DMS153 treated with DMSO at 0.1 percent for 48 hours (cell line): Measurements from ENCODE around the gene OBSL1.

Experiments used
- DNase-seq: peaks from one replicate; lab custom pipeline; 2025; ENCODE audit not compliant: unreplicated experiment; lab: John Stamatoyannopoulos, UW

OBSL1 gene

DNA sequence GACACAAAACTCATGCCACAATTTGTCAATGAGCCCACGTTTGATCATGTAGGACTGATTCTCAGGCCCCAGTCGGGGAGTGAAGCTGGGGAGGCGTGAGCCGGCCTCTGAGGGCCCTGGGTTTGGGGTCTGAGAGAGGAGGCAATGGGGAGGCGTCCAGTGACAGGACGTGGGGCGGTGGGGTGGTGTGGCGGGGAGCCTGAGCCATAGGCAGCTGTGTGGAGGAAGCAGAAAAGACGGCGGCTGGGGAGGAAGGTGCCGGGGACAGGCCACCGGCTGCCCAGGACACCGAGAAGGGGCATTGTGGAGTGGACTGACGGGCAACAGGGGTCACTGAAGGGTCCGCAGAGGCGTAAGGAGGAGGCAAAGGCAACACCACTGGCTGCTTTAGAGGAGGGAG is 34.9 kb downstream of the OBSL1 start:
- DNase-seq, result no peak

DNA sequence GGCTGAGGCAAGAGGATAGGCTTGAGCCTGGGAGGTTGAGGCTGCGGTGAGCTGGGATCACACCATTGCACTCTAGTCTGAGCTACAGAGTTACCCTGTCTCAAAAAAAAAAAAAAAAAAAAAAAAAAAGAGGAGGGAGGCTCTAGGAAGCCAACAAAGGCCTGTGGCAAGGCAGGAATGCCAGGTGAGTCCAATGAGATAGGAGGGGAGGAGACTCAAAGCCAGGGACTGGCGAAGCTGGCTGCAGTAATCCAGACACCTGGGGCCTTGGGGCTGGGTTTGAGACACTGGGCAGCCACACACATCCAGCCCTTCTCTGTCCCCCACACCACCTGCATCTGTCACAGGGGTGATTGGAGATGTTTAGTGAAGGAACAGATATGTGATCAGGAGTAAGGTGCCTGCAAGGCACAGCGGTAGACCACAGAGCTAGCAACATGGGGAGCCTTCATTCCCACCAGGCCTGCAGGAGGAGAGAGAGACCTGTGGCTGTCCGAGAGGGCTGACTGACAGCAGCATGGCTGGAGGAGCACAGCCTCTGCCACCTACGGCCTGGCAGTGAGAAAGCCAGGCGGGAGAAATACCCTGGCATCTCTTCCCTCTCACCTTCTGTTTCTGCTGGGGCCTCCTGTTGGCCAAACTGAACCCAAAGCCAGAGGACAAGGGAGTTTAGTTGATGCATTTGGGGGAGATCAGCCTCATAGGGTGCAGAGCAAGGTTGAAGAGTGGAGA is 37.2 kb downstream of the OBSL1 start:
- no peak for DNase-seq

DNA sequence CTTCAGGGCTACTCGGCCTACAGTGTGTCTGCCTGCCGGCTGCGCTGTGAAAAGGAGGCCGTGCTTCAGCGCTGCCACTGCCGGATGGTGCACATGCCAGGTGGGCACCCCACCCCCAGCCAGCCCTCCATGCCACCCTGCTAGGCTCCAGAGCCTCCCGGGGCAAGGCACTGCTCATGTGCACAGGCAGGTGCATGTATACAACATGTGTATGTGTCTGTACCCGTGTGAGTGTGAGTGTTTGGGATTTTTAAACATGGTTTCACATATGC is 39.0 kb downstream of the OBSL1 start:
- no peak for DNase-seq

DNA sequence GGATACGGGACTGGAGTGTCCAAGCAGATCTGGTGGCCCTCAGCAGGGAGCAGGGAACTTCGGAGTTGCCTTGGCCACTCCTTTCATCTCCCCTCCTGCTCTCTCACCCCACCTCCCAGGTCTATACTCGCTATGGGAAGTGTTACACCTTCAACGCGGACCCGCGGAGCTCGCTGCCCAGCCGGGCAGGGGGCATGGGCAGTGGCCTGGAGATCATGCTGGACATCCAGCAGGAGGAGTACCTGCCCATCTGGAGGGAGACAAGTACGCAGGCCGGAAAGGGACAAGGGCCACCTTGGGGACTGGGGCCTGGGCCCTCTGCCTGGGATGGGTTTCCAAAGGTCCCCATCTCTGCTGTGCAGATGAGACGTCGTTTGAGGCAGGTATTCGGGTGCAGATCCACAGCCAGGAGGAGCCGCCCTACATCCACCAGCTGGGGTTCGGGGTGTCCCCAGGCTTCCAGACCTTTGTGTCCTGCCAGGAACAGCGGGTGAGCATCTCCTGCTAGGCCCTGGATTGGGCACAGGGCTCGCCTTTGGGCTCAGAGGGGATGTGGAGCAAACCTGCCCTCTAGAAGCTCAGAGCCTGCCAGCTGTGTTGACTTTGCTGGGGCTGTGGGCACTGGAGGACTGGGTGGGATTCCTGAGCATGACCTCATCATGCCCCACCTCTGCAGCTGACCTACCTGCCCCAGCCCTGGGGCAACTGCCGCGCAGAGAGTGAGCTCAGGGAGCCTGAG is 39.5 kb downstream of the OBSL1 start:
- no peak for DNase-seq

DNA sequence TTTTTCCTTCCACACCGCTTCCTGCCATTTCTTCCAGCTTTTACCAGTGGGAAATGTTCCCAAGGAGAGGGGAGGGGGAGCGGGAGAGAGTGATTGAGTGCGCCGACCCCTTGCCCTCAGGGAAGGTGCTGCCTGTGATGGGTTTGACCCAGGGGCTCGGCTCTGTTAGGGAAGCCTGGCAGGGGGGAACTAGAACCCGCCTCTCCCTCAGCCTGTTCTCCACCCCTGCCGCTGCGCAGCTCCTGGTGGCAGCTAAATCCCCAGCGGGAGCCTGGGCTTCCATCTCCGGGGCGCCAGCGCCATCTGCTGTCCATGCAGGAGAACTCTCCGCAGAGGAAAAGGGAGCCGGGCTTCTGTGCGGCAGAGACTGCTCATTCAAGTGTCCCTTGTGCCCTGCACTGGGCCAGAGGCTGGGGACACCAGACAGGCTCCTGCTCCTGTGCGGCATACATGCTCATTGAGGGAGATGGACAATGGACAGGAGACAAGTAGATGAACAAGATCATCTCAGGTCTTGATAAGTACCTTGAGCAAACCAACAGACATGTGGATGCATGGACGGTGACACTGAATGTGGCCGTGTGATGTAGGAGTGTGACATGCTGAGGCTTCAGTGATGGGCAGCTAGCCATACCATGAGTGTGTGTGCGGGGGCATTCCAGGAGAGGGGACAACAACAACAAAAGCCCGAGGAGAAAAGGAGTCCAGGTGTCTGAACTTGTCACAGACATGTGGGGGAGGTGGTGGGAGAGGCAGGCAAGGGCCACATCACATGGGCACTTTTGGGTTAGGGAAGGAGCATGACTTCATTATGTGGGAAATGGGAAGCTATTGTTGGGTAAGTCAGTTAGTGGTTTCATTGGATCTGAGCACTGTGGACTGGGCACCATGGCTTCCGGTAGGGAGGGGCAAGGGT is 41.0 kb downstream of the OBSL1 start:
- peak; percentile 91 for DNase-seq

DNA sequence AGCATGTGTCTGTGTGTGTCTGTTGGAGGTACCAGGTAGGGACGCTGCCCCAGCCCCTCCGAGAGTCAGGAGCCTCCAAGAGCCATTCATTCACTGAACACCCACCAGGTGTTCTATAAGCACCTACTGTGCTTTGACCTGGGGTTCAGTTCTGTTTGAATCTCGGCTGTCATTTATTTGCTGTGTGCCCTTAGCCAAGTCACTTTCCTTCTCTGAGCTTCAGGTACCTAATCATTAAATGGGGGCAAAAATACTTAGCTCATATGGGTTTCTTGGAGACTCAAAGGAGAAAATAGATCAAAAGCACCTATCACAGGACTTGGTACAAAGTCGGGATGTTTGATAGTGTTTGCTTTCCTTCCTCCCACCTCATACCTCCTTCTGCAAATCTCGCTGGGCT is 43.9 kb downstream of the OBSL1 start:
- no peak for DNase-seq

DNA sequence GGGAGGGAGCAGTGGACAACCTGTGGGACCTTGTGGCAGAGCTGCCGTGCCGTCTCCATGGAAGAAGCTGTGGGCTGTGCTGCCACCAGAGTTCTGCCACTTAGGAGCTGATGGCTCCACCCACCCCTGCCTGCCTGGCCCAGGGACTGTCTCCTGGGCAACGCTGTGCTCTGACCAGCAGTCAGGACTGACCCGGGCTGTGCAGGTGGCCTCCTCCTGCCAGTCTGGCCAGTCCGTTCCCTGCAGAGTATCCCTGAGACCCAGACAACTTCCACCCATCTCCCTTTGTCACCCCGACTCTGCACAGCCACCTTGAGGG is 44.3 kb downstream of the OBSL1 start:
- DNase-seq, result no peak

DNA sequence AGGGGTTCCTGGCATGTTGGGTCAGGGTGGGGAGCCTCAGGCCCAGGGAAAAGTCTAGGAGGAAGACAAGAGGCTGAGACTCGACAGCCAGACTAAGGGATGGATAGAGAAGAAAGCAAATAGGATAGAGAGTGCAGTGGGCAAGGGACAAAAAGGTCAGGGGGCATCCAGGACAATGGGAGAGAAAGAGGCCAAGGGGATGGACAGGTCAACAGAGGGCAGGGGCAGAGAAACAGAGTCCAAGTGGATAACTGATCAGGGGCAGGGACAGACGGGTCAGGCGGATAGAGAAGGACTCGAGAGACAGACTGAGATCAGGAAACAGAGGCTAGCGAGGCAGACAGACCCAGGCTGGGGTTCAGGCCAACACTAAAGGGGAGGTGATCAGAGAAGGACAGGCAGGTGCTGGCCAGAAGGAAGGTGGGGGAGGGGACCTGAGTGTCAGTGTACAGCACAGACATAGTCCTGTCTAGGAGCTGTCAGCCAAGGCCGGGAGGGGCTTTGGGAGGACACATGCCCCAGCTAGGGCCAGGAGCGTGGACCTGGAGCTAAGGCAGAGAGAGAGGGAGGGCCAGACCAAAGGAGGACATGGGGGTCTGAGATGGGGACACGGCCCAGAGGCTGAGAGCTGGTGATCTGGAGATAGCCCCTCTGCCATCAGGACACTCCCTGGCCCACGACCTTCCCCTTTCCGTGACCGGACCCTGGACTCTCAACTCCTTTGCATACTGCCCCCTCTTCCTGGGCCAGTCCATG is 44.8 kb downstream of the OBSL1 start:
- DNase-seq, result no peak

DNA sequence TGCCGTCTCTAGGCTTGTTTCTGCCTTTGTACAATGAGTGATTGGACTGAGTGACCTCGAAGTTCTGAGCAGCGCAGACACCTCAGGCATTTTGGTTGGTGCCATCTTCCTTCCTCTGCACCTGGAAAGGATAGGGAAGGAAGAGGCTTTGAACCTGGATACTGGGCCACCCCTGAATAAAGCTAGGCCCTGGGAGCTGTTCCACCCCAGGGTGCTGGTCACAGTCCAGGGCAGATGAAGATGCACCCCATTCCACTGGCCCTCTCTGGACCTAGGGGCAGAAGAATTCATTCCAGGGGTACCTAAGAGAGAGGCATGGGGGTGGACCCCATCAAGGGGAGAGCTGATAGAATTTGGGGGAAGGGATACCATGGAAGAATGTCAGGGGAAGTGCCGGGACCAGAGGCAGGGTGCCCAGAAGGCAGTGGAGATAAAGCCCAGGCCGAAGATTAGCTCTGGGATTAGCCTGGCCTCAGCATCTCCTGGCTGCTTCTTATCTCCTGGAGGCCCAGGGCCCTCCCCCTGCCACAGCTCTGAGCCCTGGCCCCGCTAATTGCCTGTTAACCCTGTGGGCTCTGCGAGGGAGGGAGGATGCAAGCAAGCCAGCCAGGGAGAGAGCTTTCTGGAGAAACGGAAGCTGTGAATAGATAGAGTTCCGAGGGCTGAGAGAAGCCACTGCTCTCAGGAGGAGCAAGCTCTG is 45.7 kb downstream of the OBSL1 start:
- no peak for DNase-seq

DNA sequence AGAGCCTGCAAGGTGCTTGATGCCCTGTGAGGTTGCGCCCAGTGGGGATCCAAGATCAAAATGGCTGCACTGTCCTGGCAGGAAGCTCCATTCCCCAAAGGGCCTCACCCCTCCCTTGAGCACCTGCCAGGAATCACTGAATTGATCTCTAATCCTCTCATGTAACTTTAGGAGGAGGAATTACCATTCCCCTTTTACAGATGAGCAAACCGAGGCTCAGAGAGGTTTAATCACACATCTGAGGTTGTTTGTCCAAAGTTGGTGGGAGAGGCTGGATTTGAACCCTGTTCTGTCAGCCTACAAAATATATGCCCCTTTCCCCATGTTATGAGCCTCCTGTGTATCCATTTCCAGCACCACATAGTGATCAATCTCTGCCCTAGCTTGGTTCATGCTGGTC is 46.5 kb downstream of the OBSL1 start:
- no peak for DNase-seq

DNA sequence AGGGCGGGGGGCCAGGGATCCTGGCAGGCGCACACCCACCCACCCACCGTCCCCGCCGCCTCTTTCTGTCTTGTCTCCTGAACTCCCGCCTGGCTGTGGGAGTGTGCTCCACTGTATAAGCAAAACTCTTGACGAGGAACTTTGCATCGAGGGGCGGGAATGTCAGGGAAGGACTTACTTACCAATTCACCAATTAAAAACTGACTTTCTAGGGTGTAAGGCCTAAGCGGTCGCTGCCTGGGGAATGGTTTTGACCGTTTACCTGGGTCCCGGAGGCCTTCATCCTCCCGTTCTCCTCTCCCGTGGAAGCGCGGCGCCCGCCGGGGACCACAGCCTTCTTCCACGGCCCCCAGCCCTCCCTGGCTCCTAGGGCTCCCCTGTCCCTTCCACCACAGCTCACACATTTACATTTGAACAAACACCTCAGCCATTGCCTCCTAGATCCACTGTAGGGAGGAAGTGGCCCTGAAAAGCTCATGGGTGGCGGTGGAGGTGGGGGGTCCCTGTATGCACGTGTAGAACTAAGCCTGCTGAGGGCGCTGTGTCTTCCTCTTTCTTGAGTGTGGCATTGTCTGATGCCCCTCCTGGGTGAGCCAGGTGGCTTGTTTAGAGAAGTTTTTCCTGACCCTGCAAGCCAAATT is 48.2 kb downstream of the OBSL1 start:
- no peak for DNase-seq

DNA sequence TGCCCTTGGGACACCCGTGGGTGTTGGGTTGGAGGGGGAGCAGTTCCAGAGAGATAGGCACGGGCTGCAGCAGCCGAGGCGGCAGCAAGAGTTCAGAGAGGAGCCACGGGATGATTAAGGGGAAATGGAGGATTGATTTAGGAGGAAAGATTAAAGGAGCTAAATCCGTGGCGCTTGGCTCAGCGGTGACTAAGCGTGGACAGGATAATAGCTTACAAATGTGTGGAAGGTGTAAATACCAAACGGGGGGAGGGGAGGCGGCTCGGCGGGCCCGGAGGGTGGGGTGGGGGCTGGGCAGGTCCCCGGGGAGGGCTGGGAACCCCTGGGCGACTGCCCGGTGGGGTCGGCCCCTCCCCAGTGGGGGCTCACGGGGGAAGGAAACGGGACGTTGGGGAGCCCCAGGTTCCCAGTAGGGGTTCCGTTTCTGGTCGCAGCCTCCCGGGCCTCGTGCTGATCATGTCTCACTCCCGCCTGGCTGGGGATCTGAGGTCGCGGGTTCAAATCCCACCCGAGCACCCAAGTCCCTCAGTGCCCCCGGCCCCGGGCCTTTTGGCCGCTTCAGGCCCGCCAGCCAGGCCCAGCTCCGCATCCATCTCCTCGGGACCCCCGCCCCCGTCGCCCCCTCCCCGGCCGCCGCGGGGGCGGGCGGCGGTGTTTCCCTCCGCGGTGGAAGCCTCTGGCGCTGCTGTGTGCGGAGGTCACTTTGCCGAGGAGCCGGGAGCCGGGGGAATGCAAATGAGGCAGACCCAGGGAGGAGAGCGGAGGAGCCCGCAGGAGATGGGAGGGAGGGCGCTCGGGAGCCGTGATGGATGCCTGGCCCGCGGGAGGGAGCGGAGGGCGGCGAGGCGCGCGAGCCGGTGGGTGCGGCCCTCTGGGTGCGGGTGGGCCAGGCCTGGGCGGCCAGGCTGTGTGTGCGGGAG is 49.0 kb downstream of the OBSL1 start:
- DNase-seq, result no peak

DNA sequence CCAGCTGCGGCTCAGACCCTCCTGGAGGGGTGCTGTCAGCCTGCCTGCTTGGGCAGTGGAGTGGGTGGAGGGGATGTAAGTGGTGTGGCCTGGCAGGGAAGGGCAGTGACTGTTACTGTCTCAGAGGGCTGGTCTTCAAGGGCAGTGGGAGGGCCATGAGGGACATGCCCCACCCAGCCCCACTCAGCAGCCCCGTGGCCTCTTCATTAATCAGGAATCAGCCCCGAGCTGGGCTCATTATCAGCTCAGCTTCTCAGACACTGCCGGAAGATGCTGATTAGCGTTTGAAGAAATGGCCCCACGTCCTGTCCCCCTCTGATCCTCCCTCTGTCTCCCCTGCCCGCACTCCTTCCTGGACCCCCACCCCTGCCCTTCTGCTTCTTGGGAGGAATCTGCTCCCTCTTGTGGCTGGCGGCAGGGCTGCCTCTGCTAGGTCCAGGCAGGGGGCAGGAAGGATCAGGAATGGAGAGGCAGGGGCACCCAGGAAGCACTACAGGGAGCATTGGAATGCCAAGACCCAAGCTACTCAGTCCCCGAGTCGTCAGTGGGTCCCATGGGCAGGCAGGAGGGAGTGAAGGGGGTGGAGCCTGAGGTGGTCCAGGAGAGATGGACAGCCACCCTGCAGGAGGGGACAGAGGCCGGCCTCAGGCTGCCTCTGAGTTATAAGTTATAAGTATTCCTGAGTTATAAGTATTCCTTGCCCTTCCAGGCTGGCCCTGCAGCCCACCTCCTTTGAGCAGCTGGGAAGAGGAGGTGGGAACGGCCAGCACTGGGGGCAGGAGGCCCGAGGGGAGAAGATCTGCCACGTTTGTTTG is 50.1 kb downstream of the OBSL1 start:
- DNase-seq, result no peak

DNA sequence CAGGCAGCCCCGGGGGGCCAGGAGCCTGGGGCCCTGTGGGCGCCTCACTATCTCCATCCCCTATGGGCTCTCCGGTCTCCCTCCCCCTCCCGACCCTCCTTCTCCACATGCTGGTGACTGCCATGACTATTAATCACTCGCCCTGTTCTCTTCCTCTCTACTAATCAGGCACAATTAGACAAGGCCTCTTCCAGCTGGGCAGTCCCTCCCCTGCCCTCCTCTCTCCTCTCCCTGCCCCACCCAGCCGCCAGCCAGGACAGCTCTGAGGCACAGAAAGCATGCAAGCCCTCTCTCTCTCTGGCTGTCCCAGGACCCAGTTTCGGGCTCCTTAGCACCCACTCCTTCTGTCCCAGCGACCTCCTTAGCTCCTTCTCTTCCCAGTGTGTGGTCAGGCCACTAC is 51.3 kb downstream of the OBSL1 start:
- DNase-seq, result no peak

DNA sequence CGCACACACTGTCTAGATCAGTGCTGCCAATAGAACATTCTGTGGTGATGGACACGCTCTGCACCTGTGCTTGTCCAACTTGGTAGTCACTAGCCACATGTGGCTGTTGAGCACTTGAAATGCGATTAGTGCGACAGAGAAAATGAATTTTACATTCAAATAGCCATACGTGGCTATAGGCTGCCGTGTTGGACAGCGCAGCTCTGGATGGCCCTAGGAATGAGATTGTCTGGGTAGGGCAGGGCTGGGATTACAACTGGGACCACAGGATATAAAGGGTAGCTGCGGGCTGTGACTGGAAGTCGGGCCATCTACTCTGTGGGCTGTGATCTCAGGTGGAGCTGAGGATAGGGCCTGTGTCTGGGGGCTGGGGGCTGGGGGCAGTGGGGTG is 51.8 kb downstream of the OBSL1 start:
- DNase-seq, result no peak

DNA sequence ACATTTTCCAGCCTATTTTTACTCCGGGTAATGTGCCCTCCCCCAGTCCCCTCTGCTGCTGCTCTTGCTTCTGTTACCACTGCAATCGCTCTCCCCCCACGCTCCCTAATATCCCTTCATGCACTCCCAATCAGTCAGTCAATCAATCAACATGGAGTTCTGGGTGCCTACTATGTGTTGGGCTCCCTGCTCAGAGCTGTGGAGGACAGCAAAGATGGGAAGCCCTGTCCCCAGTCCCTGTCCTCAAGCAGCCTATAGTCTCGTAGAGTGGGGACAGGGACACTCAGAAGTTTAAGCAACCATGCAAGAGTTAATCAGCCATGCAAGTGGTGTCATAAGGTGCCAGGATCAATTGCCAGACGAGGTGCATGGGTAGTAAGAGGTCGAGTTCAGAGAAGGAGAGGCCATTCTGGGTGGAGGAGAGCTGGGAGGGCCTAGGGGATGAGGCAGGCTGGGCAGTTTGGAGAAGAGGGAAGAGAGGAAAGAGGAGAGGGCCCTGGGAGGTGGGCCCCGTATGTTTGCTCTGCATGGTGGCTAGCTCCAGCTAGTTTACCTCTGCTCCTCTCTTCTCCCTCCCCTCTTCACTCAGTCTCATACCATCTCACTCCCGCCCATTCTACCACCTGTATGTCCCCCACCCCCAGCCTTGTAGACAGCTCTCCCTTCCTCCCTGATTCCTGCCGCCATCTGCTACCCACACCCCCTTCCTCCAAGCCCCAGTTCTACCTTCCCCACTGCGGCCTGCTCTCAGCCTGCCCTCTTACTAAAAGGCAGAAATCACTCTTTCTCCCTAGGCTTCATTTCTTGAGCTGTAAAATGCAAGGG is 53.2 kb downstream of the OBSL1 start:
- no peak for DNase-seq

DNA sequence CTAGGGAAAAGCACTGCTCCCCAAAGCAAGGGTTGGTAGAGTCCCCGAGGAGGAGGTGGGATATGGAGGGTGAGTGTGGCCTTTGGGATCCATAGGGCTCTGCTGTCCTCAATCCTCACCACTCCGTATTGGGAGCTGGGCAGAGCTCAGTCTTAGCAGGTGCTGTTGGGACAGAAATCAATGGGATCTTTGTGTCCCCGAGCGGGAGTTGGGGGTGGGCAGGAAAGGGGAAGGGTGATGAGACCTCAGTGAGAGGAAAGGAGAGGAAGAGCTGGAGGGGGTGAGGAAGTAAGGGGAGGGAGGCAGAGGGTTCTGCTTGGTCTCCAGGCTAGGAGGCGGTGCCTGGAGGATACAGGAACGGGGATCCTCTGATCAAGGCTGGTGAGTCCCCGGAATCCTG is 54.5 kb downstream of the OBSL1 start:
- DNase-seq, result no peak
